HT-29 (cell line): Measurements from ENCODE around the gene TTC3. TPM values are rescaled to one million over a fixed set of nuclear protein-coding genes. Genes with fewer than 3 reads are reported as not detected.

Source experiments
- DNase-seq: peaks from one replicate; pipeline ENCODE4 v3.0.0-alpha.2; 2015; ENCODE audit warnings: low spot score
- total RNA-seq: library from RNA; depleted of rRNA; stranded (reverse); fragments of >200 nt; shearing (Covaris generic); gene quantifications from 2 replicates; pipeline ENCODE4 v1.2.3, GENCODE V29; 2014

The TTC3 gene
- total RNA-seq, 1 experiment from 2014 or later, result 67.8 TPM

GRCh38 chr21:37193006-37193405 is 120.0 kb downstream of the TTC3 start:
- no peak for DNase-seq

- DNase-seq, result no peak
Observed at GRCh38 chr21:37193676-37194075, 120.6 kb downstream of the TTC3 start.

- no peak for DNase-seq
Observed at GRCh38 chr21:37195059-37195458, 122.0 kb downstream of the TTC3 start.

GRCh38 chr21:37195610-37196009 is 122.6 kb downstream of the TTC3 start:
- DNase-seq, result no peak

- DNase-seq, result no peak
Observed at GRCh38 chr21:37196847-37197246, 123.8 kb downstream of the TTC3 start.

- no peak for DNase-seq
Observed at GRCh38 chr21:37197746-37198145, 124.7 kb downstream of the TTC3 start.

- DNase-seq, result peak; percentile 38
Observed at GRCh38 chr21:37199057-37199924, 126.2 kb downstream of the TTC3 start.

GRCh38 chr21:37200641-37201480 is 127.8 kb downstream of the TTC3 start:
- no peak for DNase-seq

- no peak for DNase-seq
Observed at GRCh38 chr21:37202221-37203110, 129.4 kb downstream of the TTC3 start.

- no peak for DNase-seq
Observed at GRCh38 chr21:37204580-37204979, 131.5 kb downstream of the TTC3 start.

- DNase-seq, result no peak
Observed at GRCh38 chr21:37206496-37206895, 133.4 kb downstream of the TTC3 start.

- peak; percentile 12 for DNase-seq
Observed at GRCh38 chr21:37207441-37208009, 134.5 kb downstream of the TTC3 start.

- peak; percentile 1 for DNase-seq
Observed at GRCh38 chr21:37208056-37208721, 135.1 kb downstream of the TTC3 start.

GRCh38 chr21:37208741-37209225 is 135.7 kb downstream of the TTC3 start:
- no peak for DNase-seq

- no peak for DNase-seq
Observed at GRCh38 chr21:37210130-37210529, 137.1 kb downstream of the TTC3 start.

- no peak for DNase-seq
Observed at GRCh38 chr21:37210799-37211198, 137.7 kb downstream of the TTC3 start.

- no peak for DNase-seq
Observed at GRCh38 chr21:37214952-37215351, 141.9 kb downstream of the TTC3 start.

- DNase-seq, result peak; percentile 6
Observed at GRCh38 chr21:37219761-37220432, 146.8 kb downstream of the TTC3 start.

GRCh38 chr21:37220433-37220980 is 147.5 kb downstream of the TTC3 start:
- peak; percentile 46 for DNase-seq
